ENCODE results near the gene CLDN5. TPM values are rescaled to one million over a fixed set of nuclear protein-coding genes. Genes with fewer than 3 reads are reported as not detected.

CLDN5 gene
- total and polyA plus RNA-seq, 2 donors from 2014 or later, result 47.8 to 48.4 TPM

DNA sequence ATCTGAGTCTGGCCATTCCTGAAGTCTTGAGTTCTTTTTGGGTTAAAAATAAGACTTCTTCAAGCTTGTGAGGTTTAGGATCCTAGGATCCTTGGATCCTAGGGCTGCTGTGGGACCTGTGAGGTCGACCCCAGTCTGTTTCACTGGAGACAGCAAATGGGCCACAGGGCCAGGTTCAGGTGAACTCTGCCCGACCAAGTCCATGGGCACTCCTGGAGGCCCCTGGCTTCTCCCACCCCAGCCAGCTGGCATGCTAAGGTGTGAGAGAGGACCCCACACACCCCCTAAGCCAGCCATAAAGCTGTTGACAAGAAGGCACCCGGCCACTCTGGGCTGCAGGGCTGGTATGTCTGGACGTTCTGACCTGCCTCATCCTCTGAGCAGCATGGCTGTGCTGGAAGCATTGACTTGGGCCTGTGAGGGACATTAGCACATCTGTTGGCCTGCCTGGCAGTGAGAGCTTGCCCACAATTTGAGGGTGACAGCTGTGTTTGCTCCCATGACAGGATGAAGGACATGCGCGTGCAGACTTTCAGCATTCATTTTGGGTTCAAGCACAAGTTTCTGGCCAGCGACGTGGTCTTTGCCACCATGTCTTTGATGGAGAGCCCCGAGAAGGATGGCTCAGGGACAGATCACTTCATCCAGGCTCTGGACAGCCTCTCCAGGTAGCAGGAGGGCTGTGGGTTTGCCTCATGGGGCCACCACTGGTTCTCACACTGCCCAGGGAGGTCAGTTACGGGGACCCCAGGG lies 16.0 kb downstream of the CLDN5 start:
- Histone ChIP-seq H3K27ac (ENCODE audit: low read depth in 2 of 2, low read length in 2 of 2) (no peak overlapping the region), H3K36me3 (ENCODE audit: control insufficient read depth in 2 of 3, insufficient read depth in 3 of 3, low read length in 3 of 3) (no peaks in the 10 kb centered on the region), H3K9me3 (ENCODE audit: control insufficient read depth in 2 of 3, insufficient read depth in 1 of 3, low read length in 3 of 3) (no peaks in the 10 kb centered on the region), H3K27me3 (ENCODE audit: control insufficient read depth, insufficient read depth, low read length) (no peaks in the 10 kb centered on the region), H3K4me3 (ENCODE audit: low read length in 3 of 3) (no peak overlapping the region), H3K4me1 (ENCODE audit: control insufficient read depth in 2 of 3, insufficient read depth in 2 of 3, low read depth in 1 of 3, low read length in 3 of 3) (no peaks in the 10 kb centered on the region), H3K9ac (ENCODE audit: low read length in 3 of 3) (no peak overlapping the region)
- no peak for FAIRE-seq
- DNase-seq, result no peak
- TF ChIP-seq, protein P1, sequence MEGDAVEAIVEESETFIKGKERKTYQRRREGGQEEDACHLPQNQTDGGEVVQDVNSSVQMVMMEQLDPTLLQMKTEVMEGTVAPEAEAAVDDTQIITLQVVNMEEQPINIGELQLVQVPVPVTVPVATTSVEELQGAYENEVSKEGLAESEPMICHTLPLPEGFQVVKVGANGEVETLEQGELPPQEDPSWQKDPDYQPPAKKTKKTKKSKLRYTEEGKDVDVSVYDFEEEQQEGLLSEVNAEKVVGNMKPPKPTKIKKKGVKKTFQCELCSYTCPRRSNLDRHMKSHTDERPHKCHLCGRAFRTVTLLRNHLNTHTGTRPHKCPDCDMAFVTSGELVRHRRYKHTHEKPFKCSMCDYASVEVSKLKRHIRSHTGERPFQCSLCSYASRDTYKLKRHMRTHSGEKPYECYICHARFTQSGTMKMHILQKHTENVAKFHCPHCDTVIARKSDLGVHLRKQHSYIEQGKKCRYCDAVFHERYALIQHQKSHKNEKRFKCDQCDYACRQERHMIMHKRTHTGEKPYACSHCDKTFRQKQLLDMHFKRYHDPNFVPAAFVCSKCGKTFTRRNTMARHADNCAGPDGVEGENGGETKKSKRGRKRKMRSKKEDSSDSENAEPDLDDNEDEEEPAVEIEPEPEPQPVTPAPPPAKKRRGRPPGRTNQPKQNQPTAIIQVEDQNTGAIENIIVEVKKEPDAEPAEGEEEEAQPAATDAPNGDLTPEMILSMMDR (IDR thresholded peaks at IDR 0.05; ENCODE audit: borderline replicate concordance, extremely low read depth, insufficient read depth), result no peak
- intact Hi-C loops (cut with DNase I), result no loop called here

DNA sequence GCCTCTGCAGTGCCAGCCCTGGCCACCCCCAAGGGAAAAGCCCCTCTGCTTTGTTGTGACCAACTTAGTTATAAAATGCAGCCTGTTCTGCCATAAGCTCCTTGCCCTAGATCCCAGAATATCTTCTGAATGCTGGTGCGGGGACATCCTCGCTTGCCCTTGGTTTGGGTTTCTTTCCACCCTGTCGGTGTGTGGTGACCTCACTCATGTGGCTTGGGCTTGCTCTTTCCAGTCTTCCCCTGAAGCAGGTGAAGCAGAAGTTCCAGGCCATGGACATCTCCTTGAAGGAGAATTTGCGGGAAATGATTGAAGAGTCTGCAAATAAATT lies 16.7 kb downstream of the CLDN5 start:
- H3K9ac ChIP-seq (ENCODE audit: low read length in 3 of 3), result no peak overlapping the region
- DNase-seq (no peak), FAIRE-seq (no peak)
- no peak overlapping the region for H3K4me3 ChIP-seq (ENCODE audit: low read length in 3 of 3)
- H3K4me1 ChIP-seq (ENCODE audit: control insufficient read depth in 2 of 3, insufficient read depth in 2 of 3, low read depth in 1 of 3, low read length in 3 of 3), result no peaks in the 10 kb centered on the region
- intact Hi-C loops (cut with DNase I), result no loop called here
- no peaks in the 10 kb centered on the region for H3K27me3 ChIP-seq (ENCODE audit: control insufficient read depth, insufficient read depth, low read length)
- H3K27ac ChIP-seq (ENCODE audit: low read depth in 2 of 2, low read length in 2 of 2), result no peak overlapping the region
- no peaks in the 10 kb centered on the region for H3K9me3 ChIP-seq (ENCODE audit: control insufficient read depth in 2 of 3, insufficient read depth in 1 of 3, low read length in 3 of 3)
- TF ChIP-seq, protein P1 (IDR thresholded peaks at IDR 0.05; ENCODE audit: borderline replicate concordance, extremely low read depth, insufficient read depth), result no peak
- H3K36me3 ChIP-seq (ENCODE audit: control insufficient read depth in 2 of 3, insufficient read depth in 3 of 3, low read length in 3 of 3), result no peaks in the 10 kb centered on the region

DNA sequence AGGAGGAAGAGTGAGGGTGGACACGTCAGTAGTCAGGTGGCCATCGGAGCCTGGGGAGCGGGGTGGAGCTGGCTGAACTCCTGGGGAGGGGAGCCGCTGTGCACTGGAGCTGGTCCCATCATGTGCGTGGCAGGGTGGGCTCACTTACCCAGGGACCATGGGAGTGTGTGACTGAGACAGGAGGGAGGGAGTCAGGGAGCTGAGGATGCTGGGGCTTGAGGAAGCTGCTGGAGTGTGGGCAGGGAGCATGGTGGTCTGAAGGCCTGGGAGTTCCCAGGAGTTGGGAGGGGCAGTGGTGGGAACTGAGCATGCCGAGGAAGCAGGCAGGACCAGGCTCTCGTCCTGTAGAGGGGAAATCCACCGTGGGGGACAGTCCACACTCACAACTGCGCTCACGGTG lies 18.0 kb downstream of the CLDN5 start:
- Histone ChIP-seq H3K27ac (ENCODE audit: low read depth in 2 of 2, low read length in 2 of 2) (no peak overlapping the region), H3K4me3 (ENCODE audit: low read length in 3 of 3) (no peak overlapping the region), H3K4me1 (ENCODE audit: control insufficient read depth in 2 of 3, insufficient read depth in 2 of 3, low read depth in 1 of 3, low read length in 3 of 3) (no peaks in the 10 kb centered on the region), H3K9ac (ENCODE audit: low read length in 3 of 3) (no peak overlapping the region), H3K36me3 (ENCODE audit: control insufficient read depth in 2 of 3, insufficient read depth in 3 of 3, low read length in 3 of 3) (no peaks in the 10 kb centered on the region), H3K27me3 (ENCODE audit: control insufficient read depth, insufficient read depth, low read length) (no peaks in the 10 kb centered on the region), H3K9me3 (ENCODE audit: control insufficient read depth in 2 of 3, insufficient read depth in 1 of 3, low read length in 3 of 3) (no peaks in the 10 kb centered on the region)
- TF ChIP-seq, protein P1 (IDR thresholded peaks at IDR 0.05; ENCODE audit: borderline replicate concordance, extremely low read depth, insufficient read depth), result no peak
- DNase-seq (no peak), FAIRE-seq (no peak)
- intact Hi-C loops (cut with DNase I), result no loop called here

DNA sequence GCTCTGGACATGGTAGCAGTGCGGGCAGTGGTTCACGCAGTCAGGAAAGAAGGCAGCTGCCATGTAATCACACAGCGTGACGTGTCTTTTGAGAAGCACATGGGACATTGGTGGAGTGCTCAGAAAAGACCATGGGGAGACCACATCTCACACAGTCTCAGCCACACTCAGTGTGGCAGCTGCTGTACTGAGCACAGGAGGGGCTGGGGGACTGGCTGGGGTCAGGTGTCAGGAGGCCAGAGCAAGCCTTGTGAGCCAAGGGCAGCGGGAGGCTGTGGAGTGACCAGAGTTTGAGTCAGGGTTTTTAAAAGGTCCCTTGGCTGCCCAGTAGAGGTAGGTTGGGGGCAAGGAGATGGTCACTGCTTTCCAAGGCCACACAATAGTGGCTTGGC lies 18.5 kb downstream of the CLDN5 start:
- Histone ChIP-seq H3K27me3 (ENCODE audit: control insufficient read depth, insufficient read depth, low read length) (no peaks in the 10 kb centered on the region), H3K4me1 (ENCODE audit: control insufficient read depth in 2 of 3, insufficient read depth in 2 of 3, low read depth in 1 of 3, low read length in 3 of 3) (no peaks in the 10 kb centered on the region), H3K27ac (ENCODE audit: low read depth in 2 of 2, low read length in 2 of 2) (no peak overlapping the region), H3K4me3 (ENCODE audit: low read length in 3 of 3) (no peak overlapping the region), H3K36me3 (ENCODE audit: control insufficient read depth in 2 of 3, insufficient read depth in 3 of 3, low read length in 3 of 3) (no peaks in the 10 kb centered on the region), H3K9me3 (ENCODE audit: control insufficient read depth in 2 of 3, insufficient read depth in 1 of 3, low read length in 3 of 3) (no peaks in the 10 kb centered on the region), H3K9ac (ENCODE audit: low read length in 3 of 3) (no peak overlapping the region)
- intact Hi-C loops (cut with DNase I), result no loop called here
- FAIRE-seq, result no peak
- DNase-seq, result no peak
- TF ChIP-seq, protein P1 (IDR thresholded peaks at IDR 0.05; ENCODE audit: borderline replicate concordance, extremely low read depth, insufficient read depth), result no peak

All from kidney (tissue), 14 donors.